Astrocyte (in vitro differentiated cells and primary cell): Measurements from ENCODE around the gene PCLAF. TPM values are rescaled to one million over a fixed set of nuclear protein-coding genes. Genes with fewer than 3 reads are reported as not detected.

Experiments
- DNase-seq: peaks from one replicate; pipeline ENCODE4 v3.0.0-alpha.2; 2010; ENCODE audit warnings: low read depth
- FAIRE-seq: peaks from 2 replicates; lab custom pipeline; 2011; peaks lifted over from hg19 to GRCh38; lab: Jason Lieb, UNC
- H2AFZ ChIP-seq: 2 replicates; pipeline ENCODE4 v1.6.0; 2012; ENCODE audit warnings: low read depth, low read length, inconsistent platforms
- H3K27ac ChIP-seq: 2 replicates; pipeline ENCODE4 v1.5.1; 2011; ENCODE audit warnings: low read depth, low read length, inconsistent platforms
- H3K27me3 ChIP-seq: 2 replicates; pipeline ENCODE4 v1.6.0; 2011; ENCODE audit warnings: low read length, inconsistent platforms; ENCODE audit not compliant: insufficient read depth
- H3K36me3 ChIP-seq: 2 replicates; pipeline ENCODE4 v1.5.1; 2011; ENCODE audit warnings: low read length, inconsistent platforms; ENCODE audit not compliant: insufficient read depth
- H3K4me1 ChIP-seq: 2 replicates; pipeline ENCODE4 v1.5.1; 2011; ENCODE audit warnings: low read length, inconsistent platforms; ENCODE audit not compliant: insufficient read depth
- H3K4me2 ChIP-seq: 2 replicates; pipeline ENCODE4 v1.6.0; 2012; ENCODE audit warnings: low read length, inconsistent platforms
- H3K4me3 ChIP-seq: 2 replicates; pipeline ENCODE4 v1.5.1; 2011; ENCODE audit warnings: low read depth, mild to moderate bottlenecking, low read length, inconsistent platforms; ENCODE audit not compliant: insufficient read depth
- H3K79me2 ChIP-seq: 2 replicates; pipeline ENCODE4 v1.6.0; 2012; ENCODE audit warnings: mild to moderate bottlenecking, low read length, inconsistent platforms; ENCODE audit not compliant: insufficient read depth
- H3K9ac ChIP-seq: 2 replicates; pipeline ENCODE4 v1.6.0; 2012; ENCODE audit warnings: mild to moderate bottlenecking, low read length, inconsistent platforms
- H3K9me3 ChIP-seq: 2 replicates; pipeline ENCODE4 v1.5.1; 2012; ENCODE audit warnings: low read depth, mild to moderate bottlenecking, low read length, inconsistent platforms; ENCODE audit not compliant: insufficient read depth
- H4K20me1 ChIP-seq: 2 replicates; pipeline ENCODE4 v1.6.0; 2012; ENCODE audit warnings: low read length, inconsistent platforms; ENCODE audit not compliant: insufficient read depth
- H3K27ac Mint-ChIP-seq: one replicate; pipeline ENCODE4 v1.8.0; 2021; ENCODE audit warnings: mild to moderate bottlenecking, mixed read lengths; ENCODE audit not compliant: unreplicated experiment
- H3K27me3 Mint-ChIP-seq: one replicate; pipeline ENCODE4 v1.8.0; 2021; ENCODE audit warnings: low read depth, mixed read lengths; ENCODE audit not compliant: unreplicated experiment
- H3K36me3 Mint-ChIP-seq: one replicate; pipeline ENCODE4 v1.8.0; 2021; ENCODE audit warnings: low read depth, mixed read lengths; ENCODE audit not compliant: unreplicated experiment
- H3K4me1 Mint-ChIP-seq: one replicate; pipeline ENCODE4 v1.8.0; 2021; ENCODE audit warnings: low read depth, mixed read lengths; ENCODE audit not compliant: unreplicated experiment
- H3K4me3 Mint-ChIP-seq: one replicate; pipeline ENCODE4 v1.8.0; 2021; ENCODE audit warnings: mild to moderate bottlenecking, moderate library complexity, mixed read lengths; ENCODE audit not compliant: unreplicated experiment
- H3K9me3 Mint-ChIP-seq: one replicate; pipeline ENCODE4 v1.8.0; 2021; ENCODE audit warnings: mild to moderate bottlenecking, mixed read lengths; ENCODE audit not compliant: unreplicated experiment
- CTCF ChIP-seq: IDR thresholded peaks from 2 replicates; pipeline ENCODE4 v1.5.1; 2011; ENCODE audit warnings: low read depth, mild to moderate bottlenecking, inconsistent platforms, low read length, moderate library complexity; ENCODE audit not compliant: insufficient read depth
- EZH2 ChIP-seq: IDR thresholded peaks from 2 replicates; pipeline ENCODE4 v1.6.1; 2012; ENCODE audit warnings: mild to moderate bottlenecking, low read length, inconsistent platforms; ENCODE audit not compliant: insufficient read depth
- total RNA-seq: library from RNA; stranded (reverse); gene quantifications from 2 replicates; pipeline ENCODE4 v1.2.1, GENCODE V29; 2021

PCLAF gene
- total RNA-seq, 1 donor from 2014 or later, result 1.8 TPM

- Mint-ChIP-seq H3K27me3 (no peaks in the 10 kb centered on the region), H3K9me3 (no peaks in the 10 kb centered on the region), H3K4me3 (peak within 1 kb of the TSS; percentile 96), H3K4me1 (peaks cover 8% of the 10 kb centered on the region), H3K36me3 (no peaks in the 10 kb centered on the region), H3K27ac (peak within 1 kb of the TSS; percentile 98)
- DNase-seq (peak; percentile 95), FAIRE-seq (no peak)
- peak within 1 kb of the TSS; percentile 92 for H2AFZ ChIP-seq
- no peaks in the 10 kb centered on the region for H3K36me3 ChIP-seq
- no peaks in the 10 kb centered on the region for H3K27me3 ChIP-seq
- peak within 1 kb of the TSS; percentile 82 for H3K4me3 ChIP-seq
- H3K27ac ChIP-seq, result peak within 1 kb of the TSS; percentile 69
- no peaks in the 10 kb centered on the region for H3K9me3 ChIP-seq
- peaks cover 43% of the 10 kb centered on the region for H3K79me2 ChIP-seq
- peaks cover 10% of the 10 kb centered on the region for H4K20me1 ChIP-seq
- peak within 1 kb of the TSS; percentile 94 for H3K4me2 ChIP-seq
- peak within 1 kb of the TSS; percentile 91 for H3K9ac ChIP-seq
- H3K4me1 ChIP-seq, result peaks cover 4% of the 10 kb centered on the region
- TF ChIP-seq CTCF, result peak; percentile 46
- TF ChIP-seq EZH2, result no peak
Measured at GRCh38 chr15:64355944-64356709, 25.1 kb downstream of the PCLAF start, which contains the start of gene CSNK1G1. TSS of gene CSNK1G1 (minus strand) at chr15:64356173. CDS start at chr15:64300499, 55,674 bp downstream.

GRCh38 chr15:64355348-64355943, 25.8 kb downstream of the PCLAF start:
- H3K4me2 ChIP-seq, result peak overlapping the region; percentile 94
- Mint-ChIP-seq H3K36me3 (no peaks in the 10 kb centered on the region), H3K27me3 (no peaks in the 10 kb centered on the region), H3K27ac (peak overlapping the region; percentile 91), H3K9me3 (no peaks in the 10 kb centered on the region), H3K4me1 (peaks cover 14% of the 10 kb centered on the region), H3K4me3 (peak overlapping the region; percentile 96)
- no peaks in the 10 kb centered on the region for H3K9me3 ChIP-seq
- H3K27ac ChIP-seq, result peak overlapping the region; percentile 69
- no peaks in the 10 kb centered on the region for H3K36me3 ChIP-seq
- H3K27me3 ChIP-seq, result no peaks in the 10 kb centered on the region
- H2AFZ ChIP-seq, result peak overlapping the region; percentile 68
- H4K20me1 ChIP-seq, result peaks cover 11% of the 10 kb centered on the region
- H3K9ac ChIP-seq, result peak overlapping the region; percentile 91
- peak overlapping the region; percentile 82 for H3K4me3 ChIP-seq
- peaks cover 4% of the 10 kb centered on the region for H3K4me1 ChIP-seq
- DNase-seq, result no peak
- FAIRE-seq, result no peak
- no peak for TF ChIP-seq EZH2
- H3K79me2 ChIP-seq, result peaks cover 50% of the 10 kb centered on the region

GRCh38 chr15:64354688-64355344, 26.4 kb downstream of the PCLAF start:
- H3K79me2 ChIP-seq, result peaks cover 56% of the 10 kb centered on the region
- TF ChIP-seq CTCF (no peak), EZH2 (no peak)
- H3K4me2 ChIP-seq, result peak overlapping the region; percentile 94
- DNase-seq (no peak), FAIRE-seq (no peak)
- peak overlapping the region; percentile 68 for H2AFZ ChIP-seq
- H4K20me1 ChIP-seq, result peaks cover 11% of the 10 kb centered on the region
- peak overlapping the region; percentile 91 for H3K9ac ChIP-seq
- peak overlapping the region; percentile 82 for H3K4me3 ChIP-seq
- H3K4me3 Mint-ChIP-seq, result peak overlapping the region; percentile 96
- no peaks in the 10 kb centered on the region for H3K9me3 ChIP-seq
- no peaks in the 10 kb centered on the region for H3K36me3 ChIP-seq
- H3K27me3 ChIP-seq, result no peaks in the 10 kb centered on the region
- no peaks in the 10 kb centered on the region for H3K9me3 Mint-ChIP-seq
- H3K4me1 ChIP-seq, result peaks cover 4% of the 10 kb centered on the region
- H3K27me3 Mint-ChIP-seq, result no peaks in the 10 kb centered on the region
- no peaks in the 10 kb centered on the region for H3K36me3 Mint-ChIP-seq
- H3K27ac ChIP-seq, result peak overlapping the region; percentile 69
- H3K4me1 Mint-ChIP-seq, result peaks cover 14% of the 10 kb centered on the region
- H3K27ac Mint-ChIP-seq, result peak overlapping the region; percentile 91
